Mucosa of descending colon (tissue), 3 donors: ENCODE results near the gene PTPRCAP. TPM values are rescaled to one million over a fixed set of nuclear protein-coding genes. Genes with fewer than 3 reads are reported as not detected.
A peak's percentile ranks its signal among the peaks of the same experiment; 100 is the strongest.

Experiments used
- ATAC-seq: fragments of 200-7000 bp; cut with Tn5 transposase; one replicate; pipeline ENCODE4 v1.9.1; 2020; ENCODE audit warnings: mild to moderate bottlenecking, moderate library complexity
- DNase-seq, 3 donors: peaks; one replicate each; pipeline ENCODE4 v3.0.0-alpha.2; 2020
- H3K36me3 ChIP-seq: fragments of 200-600 bp; one replicate; pipeline ENCODE4 v1.8.0; 2021; ENCODE audit warnings: low read depth, mild to moderate bottlenecking
- H3K4me1 ChIP-seq: fragments of 200-600 bp; one replicate; pipeline ENCODE4 v1.8.0; 2021; ENCODE audit warnings: low read depth, mild to moderate bottlenecking
- H3K4me3 ChIP-seq: fragments of 200-600 bp; one replicate; pipeline ENCODE4 v1.8.0; 2021; ENCODE audit warnings: mild to moderate bottlenecking
- H3K9me3 ChIP-seq: fragments of 200-600 bp; one replicate; pipeline ENCODE4 v1.8.0; 2021; ENCODE audit warnings: mild to moderate bottlenecking
- intact Hi-C, 2 donors: fragments of 100-400 bp; cut with DNase I in 1 of 2; cut with micrococcal nuclease in 1 of 2; formaldehyde crosslinking; loops; one replicate each; pipeline versions ENCODE4 v1.11.0 to v1.11.1; 2022; cut with DNase I, micrococcal nuclease
- total RNA-seq, 3 donors: library from RNA; stranded (reverse); fragmentation: NEBNext Ultra II Directional in 2 of 3; extraction: Animal tissue kit (Norgen Biotek cat#: 25700) in 2 of 3; gene quantifications; one replicate each; pipeline versions ENCODE4 v1.2.1 to v1.2.4, GENCODE V29; 2021 to 2023
- TF ChIP-seq, protein P1 (sequence below): fragments of 200-600 bp; IDR thresholded peaks from one replicate; pipeline ENCODE4 v1.8.0; 2022; ENCODE audit warnings: antibody characterized with exemption, mild to moderate bottlenecking
- donor health status: DM: no; HTN: no; CAD: no; lungs with moderate emphysema.
- donor health status: DM: no; HTN: no; CAD: no.
- donor health status: DM: no; HTN: yes; CAD: no.

The PTPRCAP gene
- total RNA-seq, 3 donors from 2014 or later: 7.2 to 13.6 (median 10.0) TPM

DNA sequence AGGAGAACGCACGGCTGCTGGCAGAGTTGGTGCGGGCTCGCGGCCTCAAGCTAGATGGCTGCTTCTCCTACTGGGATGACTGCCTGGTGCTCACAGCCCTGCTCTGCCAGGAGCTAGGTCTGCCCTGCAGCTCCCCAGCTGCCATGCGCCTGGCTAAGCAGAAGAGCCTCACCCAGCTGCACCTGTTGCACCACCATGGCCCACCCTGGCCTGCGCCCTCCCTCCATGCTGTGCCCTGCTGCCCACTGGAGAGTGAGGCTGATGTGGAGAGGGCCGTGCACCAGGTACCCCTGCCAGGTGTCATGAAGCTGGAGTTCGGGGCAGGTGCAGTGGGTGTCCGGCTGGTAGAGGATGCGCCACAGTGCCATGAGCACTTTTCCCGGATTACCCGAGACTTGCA is 14.0 kb downstream of the PTPRCAP start:
- H3K36me3 ChIP-seq: peaks cover 3% of the 10 kb centered on the region
- TF ChIP-seq, protein P1, sequence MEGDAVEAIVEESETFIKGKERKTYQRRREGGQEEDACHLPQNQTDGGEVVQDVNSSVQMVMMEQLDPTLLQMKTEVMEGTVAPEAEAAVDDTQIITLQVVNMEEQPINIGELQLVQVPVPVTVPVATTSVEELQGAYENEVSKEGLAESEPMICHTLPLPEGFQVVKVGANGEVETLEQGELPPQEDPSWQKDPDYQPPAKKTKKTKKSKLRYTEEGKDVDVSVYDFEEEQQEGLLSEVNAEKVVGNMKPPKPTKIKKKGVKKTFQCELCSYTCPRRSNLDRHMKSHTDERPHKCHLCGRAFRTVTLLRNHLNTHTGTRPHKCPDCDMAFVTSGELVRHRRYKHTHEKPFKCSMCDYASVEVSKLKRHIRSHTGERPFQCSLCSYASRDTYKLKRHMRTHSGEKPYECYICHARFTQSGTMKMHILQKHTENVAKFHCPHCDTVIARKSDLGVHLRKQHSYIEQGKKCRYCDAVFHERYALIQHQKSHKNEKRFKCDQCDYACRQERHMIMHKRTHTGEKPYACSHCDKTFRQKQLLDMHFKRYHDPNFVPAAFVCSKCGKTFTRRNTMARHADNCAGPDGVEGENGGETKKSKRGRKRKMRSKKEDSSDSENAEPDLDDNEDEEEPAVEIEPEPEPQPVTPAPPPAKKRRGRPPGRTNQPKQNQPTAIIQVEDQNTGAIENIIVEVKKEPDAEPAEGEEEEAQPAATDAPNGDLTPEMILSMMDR: no peak
- DNase-seq: no peak
- no peaks in the 10 kb centered on the region for H3K9me3 ChIP-seq
- no peak overlapping the region for H3K4me3 ChIP-seq
- no peak for ATAC-seq
- intact Hi-C loops: no loop called here
- H3K4me1 ChIP-seq: peaks cover 18% of the 10 kb centered on the region

DNA sequence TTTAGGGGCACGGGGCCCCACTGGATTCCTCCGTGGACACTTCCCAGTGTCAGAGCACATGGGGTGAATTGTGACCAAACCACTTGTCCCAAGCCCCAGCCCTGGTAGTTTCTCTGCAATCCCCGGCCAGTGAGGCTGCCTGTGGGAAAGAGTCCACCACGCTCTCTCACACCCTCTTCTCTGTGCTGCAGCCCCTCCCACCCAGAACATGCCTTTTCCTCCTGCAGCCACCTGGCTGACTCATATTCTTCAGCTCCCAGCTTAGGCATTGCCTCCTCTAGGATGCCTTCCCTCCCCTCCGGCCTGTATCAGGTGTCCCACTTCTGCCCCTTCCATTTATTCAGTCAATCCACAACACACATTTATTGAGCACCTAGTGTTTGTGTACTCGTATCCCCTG is 14.6 kb downstream of the PTPRCAP start:
- Histone ChIP-seq H3K4me3 (no peak overlapping the region), H3K9me3 (no peaks in the 10 kb centered on the region), H3K36me3 (peaks cover 3% of the 10 kb centered on the region), H3K4me1 (peaks cover 18% of the 10 kb centered on the region)
- intact Hi-C loops: no loop called here
- TF ChIP-seq, protein P1: no peak
- DNase-seq (no peak), ATAC-seq (no peak)

DNA sequence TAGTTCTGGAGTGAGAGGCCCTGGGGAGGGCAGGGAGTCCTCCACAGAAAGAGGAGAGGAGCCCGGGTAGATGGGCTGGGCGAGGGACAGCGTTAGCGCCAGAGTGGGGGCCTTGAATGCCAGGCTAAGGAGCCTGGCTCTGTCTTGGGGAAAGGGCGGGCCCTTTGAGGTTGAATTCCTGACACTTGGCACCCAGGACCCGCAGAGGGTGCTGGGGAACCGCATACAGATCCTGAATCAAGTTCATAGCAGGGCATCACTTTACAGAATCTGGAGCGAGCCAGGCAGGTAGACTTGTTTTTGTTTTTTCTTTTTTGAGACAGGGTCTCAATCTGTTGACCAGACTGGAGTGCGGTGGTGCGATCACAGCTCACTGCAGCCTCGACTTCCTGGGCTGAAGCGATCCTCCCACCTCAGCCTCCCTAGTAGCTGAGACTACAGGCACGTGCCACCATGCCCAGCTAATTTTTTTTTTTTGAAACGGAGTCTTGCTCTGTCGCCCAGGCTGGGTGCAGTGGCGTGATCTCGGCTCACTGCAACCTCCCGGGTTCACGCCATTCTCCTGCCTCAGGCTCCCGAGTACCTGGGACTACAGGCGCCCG is 16.0 kb downstream of the PTPRCAP start:
- H3K4me1 ChIP-seq: peaks cover 18% of the 10 kb centered on the region
- intact Hi-C loops: no loop called here
- TF ChIP-seq, protein P1: no peak
- no peak for DNase-seq
- peaks cover 3% of the 10 kb centered on the region for H3K36me3 ChIP-seq
- H3K9me3 ChIP-seq: no peaks in the 10 kb centered on the region
- no peak overlapping the region for H3K4me3 ChIP-seq
- peak; percentile 8 for ATAC-seq

DNA sequence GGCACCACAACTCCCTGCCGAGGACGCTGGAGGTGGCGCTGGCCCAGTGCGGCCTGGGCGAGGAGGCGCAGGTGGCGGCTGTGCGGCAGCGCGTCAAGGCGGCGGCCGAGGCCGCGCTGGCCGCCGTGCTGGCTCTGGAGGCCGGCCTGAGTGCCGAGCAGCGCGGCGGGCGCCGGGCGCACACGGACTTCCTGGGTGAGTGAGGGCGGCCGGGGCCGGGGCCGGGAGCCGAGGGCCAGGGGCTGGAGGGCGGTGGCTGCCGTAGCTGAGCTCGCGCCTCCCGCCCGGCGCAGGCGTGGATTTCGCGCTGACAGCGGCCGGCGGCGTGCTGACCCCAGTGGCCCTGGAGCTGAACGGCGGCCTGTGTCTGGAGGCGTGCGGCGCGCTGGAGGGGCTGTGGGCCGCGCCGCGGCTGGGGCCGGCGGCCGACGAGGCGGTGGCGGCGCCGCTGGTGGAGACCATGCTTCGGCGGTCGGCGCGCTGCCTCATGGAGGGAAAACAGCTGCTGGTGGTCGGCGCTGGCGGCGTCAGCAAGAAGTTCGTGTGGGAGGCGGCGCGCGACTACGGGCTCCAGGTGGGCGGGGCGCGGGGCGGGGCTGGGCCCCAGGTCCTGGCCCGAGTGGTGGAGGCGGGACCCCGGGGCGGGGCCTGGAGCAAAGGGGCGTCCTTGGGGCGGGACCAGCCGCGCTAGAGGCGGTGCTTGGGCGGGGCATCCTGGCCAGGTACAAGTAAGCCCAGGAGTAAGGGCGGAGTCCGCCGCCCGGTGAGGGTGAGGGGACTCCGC is 16.6 kb downstream of the PTPRCAP start:
- Histone ChIP-seq H3K36me3 (peaks cover 3% of the 10 kb centered on the region), H3K4me1 (peaks cover 22% of the 10 kb centered on the region), H3K9me3 (no peaks in the 10 kb centered on the region), H3K4me3 (peak overlapping the region; percentile 34)
- TF ChIP-seq, protein P1: peak; percentile 6
- ATAC-seq (peak; percentile 95), DNase-seq (peak; percentile 99 to 100 (median 99))
- intact Hi-C loops: no loop called here

DNA sequence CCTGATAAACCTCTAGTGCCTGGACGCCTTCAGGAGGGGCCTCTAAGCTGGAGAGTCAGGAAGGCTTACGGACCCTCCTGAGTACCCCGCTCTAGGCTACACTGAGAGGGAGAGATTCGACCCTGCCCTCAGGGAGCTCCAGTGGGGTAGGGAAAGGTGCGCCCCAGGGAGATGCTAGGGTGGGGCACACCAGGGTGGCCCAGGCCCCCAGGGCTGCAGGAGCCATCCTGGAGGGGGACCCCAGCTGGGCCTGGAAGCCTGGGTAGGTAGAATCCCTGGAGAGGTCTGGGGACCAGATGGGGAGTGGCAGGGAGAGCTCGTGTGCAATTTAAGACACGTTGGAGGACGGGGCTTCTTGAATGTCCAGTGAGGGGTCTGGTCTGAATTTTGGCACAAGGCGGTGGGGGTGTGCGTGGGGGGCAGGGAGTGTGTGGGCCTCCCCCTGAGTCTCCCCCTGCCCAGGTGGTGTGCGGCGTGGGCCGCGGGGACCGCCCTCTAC is 17.3 kb downstream of the PTPRCAP start:
- DNase-seq (no peak), ATAC-seq (no peak)
- Histone ChIP-seq H3K4me1 (peaks cover 28% of the 10 kb centered on the region), H3K4me3 (peak overlapping the region; percentile 34), H3K9me3 (no peaks in the 10 kb centered on the region), H3K36me3 (peaks cover 3% of the 10 kb centered on the region)
- TF ChIP-seq, protein P1: no peak
- intact Hi-C loops: no loop called here
